ENCODE results near the gene SULT4A1. TPM values are rescaled to one million over a fixed set of nuclear protein-coding genes. Genes with fewer than 3 reads are reported as not detected.

Gene SULT4A1
- total and polyA plus RNA-seq, 2 of the 8 experiments (the other 6 are each of a cell fraction or from before 2014, with no cell fraction given): 9.1 to 11.8 TPM

- TF ChIP-seq SAP30 (IDR thresholded peaks at IDR 0.05; ENCODE audit: insufficient read depth, insufficient replicate concordance, low read length): no peak
- no peak for TF ChIP-seq CBX5 (IDR thresholded peaks at IDR 0.05; ENCODE audit: low read depth, low read length)
- no peak for TF ChIP-seq TBP (IDR thresholded peaks at IDR 0.05; ENCODE audit: low read depth, low read length)
- no peak for TF ChIP-seq SP1 (IDR thresholded peaks at IDR 0.05; ENCODE audit: low read depth, low read length)
Measured at GRCh38 chr22:43878079-43878795, 15.9 kb upstream of the SULT4A1 start (continued).
